ENCODE data around the gene RPH3AL.

Gene RPH3AL

GRCh38 chr17:362721-363120, 10.1 kb upstream of the RPH3AL start:
- no peak for DNase-seq

GRCh38 chr17:360092-360750, 7.6 kb upstream of the RPH3AL start:
- Histone ChIP-seq H3K27ac (ENCODE audit: low read depth, low read length) (no peak overlapping the region), H3K9me3 (ENCODE audit: insufficient read depth, low read depth, low read length) (peaks cover 8% of the 10 kb centered on the region), H3K9ac (ENCODE audit: low read length) (no peak overlapping the region), H4K12ac (ENCODE audit: low read depth, low read length) (no peak overlapping the region), H4K91ac (ENCODE audit: low read depth, low read length) (no peak overlapping the region), H3K14ac (ENCODE audit: low read length) (no peak overlapping the region), H3K4me1 (ENCODE audit: control insufficient read depth in 1 of 2, insufficient read depth in 2 of 2, low read length in 2 of 2) (no peaks in the 10 kb centered on the region), H2BK120ac (ENCODE audit: insufficient read depth, low read length, poor library complexity) (no peak overlapping the region), H2AFZ (ENCODE audit: insufficient read depth, low read length, poor library complexity) (no peak overlapping the region), H2BK12ac (ENCODE audit: low read length) (no peak overlapping the region), H3K23ac (ENCODE audit: low read length) (no peak overlapping the region), H3K4me3 (ENCODE audit: low read depth, low read length) (no peak overlapping the region), H3K27me3 (ENCODE audit: insufficient read depth, low read length) (no peaks in the 10 kb centered on the region), H3K4me2 (ENCODE audit: low read length) (no peak overlapping the region), H3K18ac (ENCODE audit: low read length) (no peak overlapping the region), H4K8ac (ENCODE audit: low read depth, low read length) (no peak overlapping the region), H3K79me2 (ENCODE audit: control insufficient read depth, insufficient read depth, low read length, poor library complexity) (no peaks in the 10 kb centered on the region), H3K4ac (ENCODE audit: low read depth, low read length) (no peak overlapping the region), H3K79me1 (ENCODE audit: low read length) (no peaks in the 10 kb centered on the region), H2AK5ac (ENCODE audit: low read length) (no peak overlapping the region), H2BK5ac (ENCODE audit: low read depth, low read length, poor library complexity) (no peak overlapping the region), H3K36me3 (ENCODE audit: control insufficient read depth in 1 of 2, insufficient read depth in 2 of 2, low read length in 2 of 2) (no peaks in the 10 kb centered on the region)
- WGBS (ENCODE audit: extremely low coverage, insufficient coverage, insufficient read length): no CpG with 5 or more reads among the region's 23 CpGs
- DNase-seq: no peak

More at GRCh38 chr17:362721-363120, 10.1 kb upstream of the RPH3AL start:
- Histone ChIP-seq H2AFZ (ENCODE audit: insufficient read depth, low read length, poor library complexity) (no peak overlapping the region), H2BK5ac (ENCODE audit: low read depth, low read length, poor library complexity) (no peak overlapping the region), H3K4ac (ENCODE audit: low read depth, low read length) (no peak overlapping the region), H3K4me3 (ENCODE audit: low read depth, low read length) (no peak overlapping the region), H3K27ac (ENCODE audit: low read depth, low read length) (no peak overlapping the region), H3K23ac (ENCODE audit: low read length) (no peak overlapping the region), H3K4me1 (ENCODE audit: control insufficient read depth in 1 of 2, insufficient read depth in 2 of 2, low read length in 2 of 2) (no peaks in the 10 kb centered on the region), H3K18ac (ENCODE audit: low read length) (no peak overlapping the region), H2BK120ac (ENCODE audit: insufficient read depth, low read length, poor library complexity) (no peak overlapping the region), H3K27me3 (ENCODE audit: insufficient read depth, low read length) (no peaks in the 10 kb centered on the region), H4K12ac (ENCODE audit: low read depth, low read length) (no peak overlapping the region), H3K79me1 (ENCODE audit: low read length) (no peaks in the 10 kb centered on the region), H3K36me3 (ENCODE audit: control insufficient read depth in 1 of 2, insufficient read depth in 2 of 2, low read length in 2 of 2) (no peaks in the 10 kb centered on the region), H4K91ac (ENCODE audit: low read depth, low read length) (no peak overlapping the region), H2AK5ac (ENCODE audit: low read length) (no peak overlapping the region), H3K4me2 (ENCODE audit: low read length) (no peak overlapping the region), H4K8ac (ENCODE audit: low read depth, low read length) (no peak overlapping the region), H3K79me2 (ENCODE audit: control insufficient read depth, insufficient read depth, low read length, poor library complexity) (no peaks in the 10 kb centered on the region), H3K9ac (ENCODE audit: low read length) (no peak overlapping the region), H2BK12ac (ENCODE audit: low read length) (no peak overlapping the region), H3K14ac (ENCODE audit: low read length) (no peak overlapping the region), H3K9me3 (ENCODE audit: insufficient read depth, low read depth, low read length) (no peaks in the 10 kb centered on the region)
- WGBS (ENCODE audit: extremely low coverage, insufficient coverage, insufficient read length): no CpG with 5 or more reads among the region's 14 CpGs

GRCh38 chr17:358491-359151, 6.0 kb upstream of the RPH3AL start:
- no CpG with 5 or more reads among the region's 35 CpGs for WGBS (ENCODE audit: extremely low coverage, insufficient coverage, insufficient read length)

GRCh38 chr17:357644-358043, 5.0 kb upstream of the RPH3AL start:
- no CpG with 5 or more reads among the region's 14 CpGs for WGBS (ENCODE audit: extremely low coverage, insufficient coverage, insufficient read length)
- Histone ChIP-seq H3K9me3 (ENCODE audit: insufficient read depth, low read depth, low read length) (peaks cover 10% of the 10 kb centered on the region), H3K36me3 (ENCODE audit: control insufficient read depth in 1 of 2, insufficient read depth in 2 of 2, low read length in 2 of 2) (no peaks in the 10 kb centered on the region), H3K4ac (ENCODE audit: low read depth, low read length) (no peak overlapping the region), H3K27me3 (ENCODE audit: insufficient read depth, low read length) (no peaks in the 10 kb centered on the region), H4K91ac (ENCODE audit: low read depth, low read length) (no peak overlapping the region), H4K12ac (ENCODE audit: low read depth, low read length) (no peak overlapping the region), H3K14ac (ENCODE audit: low read length) (no peak overlapping the region), H2BK120ac (ENCODE audit: insufficient read depth, low read length, poor library complexity) (no peak overlapping the region), H2AK5ac (ENCODE audit: low read length) (no peak overlapping the region), H3K27ac (ENCODE audit: low read depth, low read length) (no peak overlapping the region), H3K79me2 (ENCODE audit: control insufficient read depth, insufficient read depth, low read length, poor library complexity) (no peaks in the 10 kb centered on the region), H4K8ac (ENCODE audit: low read depth, low read length) (no peak overlapping the region), H3K18ac (ENCODE audit: low read length) (no peak overlapping the region), H3K23ac (ENCODE audit: low read length) (no peak overlapping the region), H3K4me1 (ENCODE audit: control insufficient read depth in 1 of 2, insufficient read depth in 2 of 2, low read length in 2 of 2) (peaks cover 3 to 5% of the 10 kb centered on the region in 2 experiments), H2BK5ac (ENCODE audit: low read depth, low read length, poor library complexity) (no peak overlapping the region), H2AFZ (ENCODE audit: insufficient read depth, low read length, poor library complexity) (no peak overlapping the region), H3K4me3 (ENCODE audit: low read depth, low read length) (no peak overlapping the region), H3K79me1 (ENCODE audit: low read length) (peaks cover 4% of the 10 kb centered on the region), H2BK12ac (ENCODE audit: low read length) (no peak overlapping the region), H3K4me2 (ENCODE audit: low read length) (no peak overlapping the region), H3K9ac (ENCODE audit: low read length) (no peak overlapping the region)
- DNase-seq: no peak

More at GRCh38 chr17:358491-359151, 6.0 kb upstream of the RPH3AL start:
- DNase-seq: no peak
- peak overlapping the region; percentile 7 for H3K4me3 ChIP-seq (ENCODE audit: low read depth, low read length)
- no peak overlapping the region for H2BK5ac ChIP-seq (ENCODE audit: low read depth, low read length, poor library complexity)
- H3K79me2 ChIP-seq (ENCODE audit: control insufficient read depth, insufficient read depth, low read length, poor library complexity): no peaks in the 10 kb centered on the region
- no peak overlapping the region for H3K27ac ChIP-seq (ENCODE audit: low read depth, low read length)
- no peaks in the 10 kb centered on the region for H3K79me1 ChIP-seq (ENCODE audit: low read length)
- no peak overlapping the region for H3K9ac ChIP-seq (ENCODE audit: low read length)
- no peak overlapping the region for H3K4me2 ChIP-seq (ENCODE audit: low read length)
- no peak overlapping the region for H3K23ac ChIP-seq (ENCODE audit: low read length)
- no peak overlapping the region for H3K14ac ChIP-seq (ENCODE audit: low read length)
- no peak overlapping the region for H4K91ac ChIP-seq (ENCODE audit: low read depth, low read length)
- H2BK12ac ChIP-seq (ENCODE audit: low read length): no peak overlapping the region
- no peak overlapping the region for H3K18ac ChIP-seq (ENCODE audit: low read length)
- H3K36me3 ChIP-seq (ENCODE audit: control insufficient read depth in 1 of 2, insufficient read depth in 2 of 2, low read length in 2 of 2): no peaks in the 10 kb centered on the region
- H3K4ac ChIP-seq (ENCODE audit: low read depth, low read length): no peak overlapping the region
- H3K9me3 ChIP-seq (ENCODE audit: insufficient read depth, low read depth, low read length): peaks cover 10% of the 10 kb centered on the region
- no peak overlapping the region for H2AK5ac ChIP-seq (ENCODE audit: low read length)
- no peak overlapping the region for H4K8ac ChIP-seq (ENCODE audit: low read depth, low read length)
- no peaks in the 10 kb centered on the region for H3K4me1 ChIP-seq (ENCODE audit: control insufficient read depth in 1 of 2, insufficient read depth in 2 of 2, low read length in 2 of 2)
- no peak overlapping the region for H4K12ac ChIP-seq (ENCODE audit: low read depth, low read length)
- H3K27me3 ChIP-seq (ENCODE audit: insufficient read depth, low read length): no peaks in the 10 kb centered on the region
- H2BK120ac ChIP-seq (ENCODE audit: insufficient read depth, low read length, poor library complexity): no peak overlapping the region
- H2AFZ ChIP-seq (ENCODE audit: insufficient read depth, low read length, poor library complexity): no peak overlapping the region

Measured in trophoblast cell (in vitro differentiated cells and primary cell).